Measurements from ENCODE around the gene LYRM4. TPM values are rescaled to one million over a fixed set of nuclear protein-coding genes. Genes with fewer than 3 reads are reported as not detected.

Gene LYRM4
- polyA plus RNA-seq, 2 of the 4 experiments (the other 2 are of a cell fraction) = 25.6 to 43.3 TPM

DNA sequence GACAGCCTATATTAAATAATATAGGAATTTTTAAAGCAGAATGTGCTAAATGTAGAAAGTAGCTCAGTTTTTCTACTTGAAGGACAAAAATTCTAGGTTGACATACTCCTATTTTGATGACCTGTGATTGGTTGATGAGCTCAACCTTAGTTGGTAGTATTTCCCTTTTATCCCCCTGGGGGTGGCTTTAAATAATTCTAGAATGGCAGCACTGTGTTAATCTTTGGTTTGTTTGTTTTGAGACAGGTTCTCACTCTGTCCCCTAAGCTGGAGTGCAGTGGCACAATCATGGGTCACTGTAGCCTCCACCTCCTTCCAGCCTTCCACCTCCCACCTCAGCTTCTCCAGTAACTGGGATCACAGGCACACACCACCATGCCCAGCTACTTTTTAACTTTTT lies 29.8 kb upstream of the LYRM4 start:
- ATAC-seq (no peak), DNase-seq (ENCODE audit: low read depth in 1 of 2, low spot score in 1 of 2) (no peak), FAIRE-seq (no peak)
- POLR2A ChIA-PET = no interaction called here
- Histone ChIP-seq H3K9me3 (no peaks in the 10 kb centered on the region), H3K4me1 (peaks cover 8% of the 10 kb centered on the region; the same call in 1 of the 3 replicates), H3K4me3 (no peak overlapping the region), H3K27ac (no peak overlapping the region), H3K4me2 (no peak overlapping the region)
- CTCF ChIA-PET = interaction anchor here (1.2 to 1.3 kb wide), 2 partner anchors 88 to 147 kb away, joined by 3 read pairs; no protein-coding TSS in a partner anchor
- TF ChIP-seq RFX5 (IDR thresholded peaks at IDR 0.05) = no peak
- TF ChIP-seq BHLHE40 (IDR thresholded peaks at IDR 0.05; ENCODE audit: low read depth, low read length) = no peak
- TF ChIP-seq EHF (CRISPR knock-in tag; IDR thresholded peaks at IDR 0.05) = no peak
- TF ChIP-seq RAD21 (conservative IDR thresholded peaks at IDR 0.05 in 1 of 2, IDR thresholded peaks at IDR 0.05 in 1 of 2) = no peak
- TF ChIP-seq RNF2 (IDR thresholded peaks at IDR 0.05; ENCODE audit: borderline replicate concordance, low read depth) = no peak
- TF ChIP-seq POLR2A (IDR thresholded peaks at IDR 0.05; ENCODE audit: low read length) = no peak
- TF ChIP-seq NR3C1 (IDR thresholded peaks at IDR 0.05) = no peak

DNA sequence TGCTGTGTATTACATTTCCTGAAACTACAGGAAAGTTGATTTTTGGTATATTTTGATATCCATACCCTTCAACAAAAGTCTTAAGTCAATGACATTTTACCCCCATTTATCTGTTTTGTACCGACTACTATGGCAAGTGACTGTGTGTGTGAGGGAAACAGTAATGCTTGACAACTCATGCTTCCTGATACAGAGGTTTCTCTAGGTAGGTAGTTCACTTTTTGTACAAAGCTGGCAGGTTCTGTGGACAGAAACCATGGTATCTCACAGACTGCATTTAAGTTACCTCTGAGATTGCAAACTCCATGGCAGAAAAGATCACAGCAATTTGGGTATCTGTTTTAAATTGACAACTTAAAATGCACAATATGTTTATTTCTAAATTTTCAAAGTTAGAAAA lies 29.3 kb upstream of the LYRM4 start:
- Histone ChIP-seq H3K27ac (no peak overlapping the region), H3K9me3 (no peaks in the 10 kb centered on the region), H3K4me2 (no peak overlapping the region), H3K4me1 (peaks cover 8% of the 10 kb centered on the region; the same call in 1 of the 3 replicates), H3K4me3 (no peak overlapping the region)
- CTCF ChIA-PET = interaction anchor here (1.2 to 1.3 kb wide), 2 partner anchors 87 to 146 kb away, joined by 3 read pairs; no protein-coding TSS in a partner anchor
- DNase-seq (ENCODE audit: low read depth in 1 of 2, low spot score in 1 of 2) (no peak), ATAC-seq (no peak), FAIRE-seq (no peak)
- 93% methylated on average over 1 of the region's 1 CpG for WGBS (ENCODE audit: missing lambda C conversion rate)
- POLR2A ChIA-PET = no interaction called here
- TF ChIP-seq HOXA7 (CRISPR knock-in tag; IDR thresholded peaks at IDR 0.05) (no peak), POLR2AphosphoS2 (conservative IDR thresholded peaks at IDR 0.05; ENCODE audit: low read length) (no peak), ZFP36 (IDR thresholded peaks at IDR 0.05; ENCODE audit: borderline replicate concordance, partially characterized antibody) (no peak), HOXB5 (CRISPR knock-in tag; IDR thresholded peaks at IDR 0.05) (no peak), HMGXB4 (CRISPR knock-in tag; IDR thresholded peaks at IDR 0.05; ENCODE audit: borderline replicate concordance) (no peak), TP53 (CRISPR knock-in tag; IDR thresholded peaks at IDR 0.05) (no peak), RNF2 (IDR thresholded peaks at IDR 0.05; ENCODE audit: borderline replicate concordance, low read depth) (no peak), MAFK (IDR thresholded peaks at IDR 0.05; ENCODE audit: partially characterized antibody) (no peak), FOXS1 (CRISPR knock-in tag; IDR thresholded peaks at IDR 0.05) (no peak), NR3C1 (IDR thresholded peaks at IDR 0.05) (no peak), EHMT2 (IDR thresholded peaks at IDR 0.05; ENCODE audit: low read depth) (no peak), NPAS2 (CRISPR knock-in tag; IDR thresholded peaks at IDR 0.05; ENCODE audit: borderline replicate concordance) (no peak)
- TF ChIP-seq, protein P1, sequence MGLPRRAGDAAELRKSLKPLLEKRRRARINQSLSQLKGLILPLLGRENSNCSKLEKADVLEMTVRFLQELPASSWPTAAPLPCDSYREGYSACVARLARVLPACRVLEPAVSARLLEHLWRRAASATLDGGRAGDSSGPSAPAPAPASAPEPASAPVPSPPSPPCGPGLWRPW (IDR thresholded peaks at IDR 0.05) = no peak
- TF ChIP-seq, protein P2, sequence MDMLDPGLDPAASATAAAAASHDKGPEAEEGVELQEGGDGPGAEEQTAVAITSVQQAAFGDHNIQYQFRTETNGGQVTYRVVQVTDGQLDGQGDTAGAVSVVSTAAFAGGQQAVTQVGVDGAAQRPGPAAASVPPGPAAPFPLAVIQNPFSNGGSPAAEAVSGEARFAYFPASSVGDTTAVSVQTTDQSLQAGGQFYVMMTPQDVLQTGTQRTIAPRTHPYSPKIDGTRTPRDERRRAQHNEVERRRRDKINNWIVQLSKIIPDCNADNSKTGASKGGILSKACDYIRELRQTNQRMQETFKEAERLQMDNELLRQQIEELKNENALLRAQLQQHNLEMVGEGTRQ (IDR thresholded peaks at IDR 0.05) = no peak

DNA sequence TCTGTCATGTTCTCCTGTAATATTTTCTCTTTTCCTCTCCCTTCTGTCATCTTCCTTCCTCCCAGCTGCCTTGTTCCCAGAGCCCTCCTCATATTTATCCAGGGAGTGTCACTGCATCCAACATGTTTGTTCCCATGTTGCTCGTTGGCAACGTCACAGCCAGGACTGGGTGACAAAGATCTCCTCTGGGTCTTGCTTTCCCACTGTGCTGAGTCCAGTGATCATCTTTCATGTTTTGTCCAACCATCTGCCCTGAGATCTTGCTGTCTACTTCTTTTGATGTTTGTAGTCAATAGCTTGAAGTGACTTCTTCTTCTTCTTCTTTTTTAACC lies 27.2 kb upstream of the LYRM4 start:
- ATAC-seq = no peak
- CTCF ChIA-PET = no interaction called here
- Histone ChIP-seq H3K9me3 (no peaks in the 10 kb centered on the region), H3K4me3 (no peak overlapping the region), H3K4me2 (no peak overlapping the region), H3K4me1 (peaks cover 8% of the 10 kb centered on the region; the same call in 1 of the 3 replicates), H3K27ac (no peak overlapping the region)
- FAIRE-seq = no peak
- TF ChIP-seq ATOH8 (CRISPR knock-in tag; IDR thresholded peaks at IDR 0.05; ENCODE audit: low read depth) (no peak), SMC3 (IDR thresholded peaks at IDR 0.05) (no peak), HOXB13 (CRISPR knock-in tag; IDR thresholded peaks at IDR 0.05; ENCODE audit: low read depth) (no peak), EHMT2 (IDR thresholded peaks at IDR 0.05; ENCODE audit: low read depth) (no peak), HOXB5 (CRISPR knock-in tag; IDR thresholded peaks at IDR 0.05) (no peak), MYC (IDR thresholded peaks at IDR 0.05; ENCODE audit: borderline replicate concordance, low read length) (no peak), KDM5A (IDR thresholded peaks at IDR 0.05) (no peak), GATA3 (IDR thresholded peaks at IDR 0.05; ENCODE audit: borderline replicate concordance) (no peak), JUN (IDR thresholded peaks at IDR 0.05) (no peak), HMGXB4 (CRISPR knock-in tag; IDR thresholded peaks at IDR 0.05; ENCODE audit: borderline replicate concordance) (no peak), RARB (CRISPR knock-in tag; IDR thresholded peaks at IDR 0.05) (no peak), CHD2 (IDR thresholded peaks at IDR 0.05; ENCODE audit: low read length, partially characterized antibody) (no peak), CBX2 (IDR thresholded peaks at IDR 0.05; ENCODE audit: borderline replicate concordance, low read depth) (no peak), HDAC2 (IDR thresholded peaks at IDR 0.05) (no peak), PHF8 (IDR thresholded peaks at IDR 0.05; ENCODE audit: borderline replicate concordance, low read depth) (no peak)
- POLR2A ChIA-PET = no interaction called here
- 67% methylated on average over 2 of the region's 2 CpGs for whole genome bisulfite sequencing (ENCODE audit: missing lambda C conversion rate)
- no peak for DNase-seq (ENCODE audit: low read depth in 1 of 2, low spot score in 1 of 2)

Data from A549 (cell line).